Cardiac septum (tissue), 1 donor: ENCODE measurements around the gene MRPL24. TPM values are rescaled to one million over a fixed set of nuclear protein-coding genes. Genes with fewer than 3 reads are reported as not detected.

Source experiments
- DNase-seq: peaks from one replicate; pipeline ENCODE4 v3.0.0-alpha.2; 2020; ENCODE audit warnings: low spot score
- intact Hi-C: fragments of 100-400 bp; cut with DNase I; formaldehyde crosslinking; loops from one replicate; pipeline ENCODE4 v1.14.0; 2022
- long read RNA-seq: library from polyadenylated mRNA; unstranded; transcript quantifications from one replicate; pipeline ENCODE4 v2.0.0, GENCODE V29; 2021
- total RNA-seq: library from RNA; stranded (reverse); fragmentation: NEBNext Ultra II Directional; extraction: Animal tissue kit (Norgen Biotek cat#: 25700); gene quantifications from one replicate; pipeline ENCODE4 v1.2.1, GENCODE V29; 2021
- donor health status: DM: no; HTN: no; CAD: no.

Gene MRPL24
- total RNA-seq, result 66.1 TPM
- long read RNA-seq, transcript MRPL24-201 (6 exons, 883 nt), result minor isoform, 13 of 40 reads
- long read RNA-seq, transcript MRPL24-202 (6 exons, 883 nt), result major isoform, 17 of 40 reads
- long read RNA-seq, partial matches to known transcripts, result 1 of 40 reads
- long read RNA-seq, other reads (novel, unspliced or antisense), result 9 of 40 reads

DNA sequence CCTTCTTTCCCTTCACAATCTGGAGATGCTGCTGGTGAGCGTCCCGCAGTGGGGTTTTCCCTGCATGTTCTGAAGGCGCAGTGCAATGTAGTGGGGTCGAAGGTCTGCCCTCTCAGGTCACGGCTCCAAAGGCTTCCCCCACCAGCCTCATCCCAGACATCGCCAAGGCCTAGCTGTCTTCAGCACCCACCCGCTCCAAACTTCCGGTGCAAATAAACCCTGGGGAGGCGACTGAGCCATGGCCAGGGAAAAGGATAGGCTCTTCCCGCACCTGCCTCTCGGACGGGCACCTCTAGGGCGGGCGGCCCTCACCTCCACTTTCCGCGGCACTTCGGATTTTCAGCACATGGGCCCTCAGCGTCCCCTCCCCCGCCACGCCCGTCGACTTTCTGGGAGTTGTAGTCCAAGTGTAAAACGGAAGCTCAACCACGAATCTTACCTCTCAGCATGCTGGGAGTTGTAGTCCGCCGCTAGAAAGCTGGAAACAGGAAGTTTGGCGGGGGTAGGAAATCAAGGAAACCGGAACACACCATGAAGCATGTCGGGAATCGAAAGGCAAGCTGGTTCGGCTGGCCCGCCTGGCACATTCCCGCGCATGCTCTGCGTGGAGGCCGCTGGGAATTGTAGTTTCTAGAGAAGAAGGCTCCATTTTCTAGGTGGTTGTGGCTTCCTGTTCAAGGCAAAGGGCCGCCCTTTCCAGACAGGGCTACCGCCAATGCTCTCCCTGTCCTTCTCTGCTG lies at the start of gene MRPL24:
MRPL24 (minus strand) TSS at position 348 of the 740 bp plus-strand sequence. CDS start 2,384 bp downstream, outside the sequence.
- peak; percentile 99 for DNase-seq
- intact Hi-C loops, result loop anchor here (1.0 kb wide), 1 partner anchor 26 kb away; the partner anchor contains the start of gene PRCC

DNA sequence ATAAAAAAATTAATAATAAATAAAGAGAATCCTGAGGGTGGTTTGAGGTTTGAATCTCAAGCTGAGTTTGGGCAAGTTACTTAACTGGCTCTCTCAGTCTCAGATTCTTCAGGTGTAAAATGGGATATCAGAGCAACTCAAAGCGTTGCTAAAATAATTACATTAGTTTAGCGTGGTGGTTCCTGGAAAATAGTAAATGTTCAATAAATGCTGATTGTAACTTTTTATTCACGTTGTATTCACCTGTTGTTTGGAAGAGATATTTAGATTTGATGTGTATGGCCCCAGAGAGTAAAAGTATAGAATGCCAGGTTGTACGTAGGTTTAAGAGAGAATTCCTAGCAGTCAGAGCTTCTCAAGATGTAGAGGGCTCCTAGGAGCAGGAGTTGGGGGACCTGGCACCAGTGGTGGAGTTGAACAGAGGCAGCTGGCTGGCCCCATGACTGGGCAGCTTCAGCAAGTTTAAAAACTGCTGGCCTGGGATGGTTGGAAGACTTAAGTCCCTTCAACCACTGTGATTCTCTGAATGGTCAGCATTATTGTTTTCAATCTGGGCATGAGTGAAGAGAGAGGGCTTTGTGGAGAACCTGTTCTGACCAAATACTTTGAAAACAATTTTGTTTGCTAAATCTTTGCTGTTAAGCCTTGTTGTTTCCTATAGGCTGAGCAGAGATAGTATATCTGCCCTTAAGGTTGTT lies 48.9 kb upstream of the MRPL24 start:
- peak; percentile 35 for DNase-seq
- intact Hi-C loops, result no loop called here

DNA sequence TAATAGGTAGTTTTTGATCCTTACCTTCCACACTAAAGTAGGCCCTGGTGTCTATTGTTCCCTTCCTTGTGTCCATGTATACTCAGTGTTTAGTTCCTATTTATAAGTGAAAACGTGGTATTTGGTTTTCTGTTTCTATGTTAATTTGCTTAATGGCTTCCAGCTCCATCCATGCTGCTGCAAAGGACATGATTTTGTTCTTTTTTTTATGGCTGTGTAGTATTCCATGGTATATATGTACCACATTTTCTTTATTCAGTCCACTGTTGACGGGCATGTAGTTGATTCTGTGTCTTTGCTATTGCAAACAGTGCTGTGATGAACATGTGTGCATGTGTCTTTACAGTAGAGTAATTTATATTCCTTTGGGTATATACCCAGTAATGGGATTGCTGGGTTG lies 47.2 kb upstream of the MRPL24 start:
- intact Hi-C loops, result no loop called here
- no peak for DNase-seq

DNA sequence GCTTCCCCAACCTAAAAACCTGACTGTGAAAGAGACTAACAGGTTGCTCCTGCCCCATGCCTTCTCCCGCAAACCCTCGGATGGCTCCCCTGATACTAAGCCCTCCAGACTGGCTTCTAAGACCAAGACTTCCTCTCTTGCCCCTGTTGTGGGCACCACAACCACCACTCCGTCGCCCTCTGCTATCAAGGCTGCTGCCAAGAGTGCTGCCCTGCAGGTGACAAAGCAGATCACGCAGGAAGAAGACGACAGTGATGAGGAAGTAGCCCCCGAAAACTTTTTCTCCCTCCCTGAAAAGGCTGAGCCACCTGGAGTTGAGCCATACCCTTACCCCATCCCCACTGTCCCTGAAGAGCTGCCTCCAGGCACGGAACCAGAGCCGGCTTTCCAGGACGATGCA lies 45.8 kb upstream of the MRPL24 start:
- DNase-seq, result no peak
- intact Hi-C loops, result no loop called here

DNA sequence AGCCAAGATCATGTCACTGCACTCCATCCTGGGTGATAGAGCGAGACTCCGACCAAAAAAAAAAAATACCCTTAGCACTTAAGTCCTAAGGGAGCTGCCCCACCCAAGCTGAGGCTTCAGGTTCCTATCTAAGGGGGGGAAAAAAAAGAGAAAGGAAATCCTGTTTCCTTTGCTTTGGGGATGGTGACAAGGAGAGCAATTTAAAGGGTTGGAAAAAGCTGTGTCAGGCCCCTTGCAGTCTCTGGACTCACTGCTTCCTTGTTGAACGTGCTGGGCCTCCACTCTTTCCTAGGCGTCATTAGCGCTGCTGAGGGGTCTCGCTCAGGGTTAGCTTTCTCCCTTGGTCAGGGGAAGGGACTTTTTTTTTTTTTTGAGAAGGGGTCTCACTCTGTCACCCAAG lies 44.6 kb upstream of the MRPL24 start:
- DNase-seq, result no peak
- intact Hi-C loops, result no loop called here

DNA sequence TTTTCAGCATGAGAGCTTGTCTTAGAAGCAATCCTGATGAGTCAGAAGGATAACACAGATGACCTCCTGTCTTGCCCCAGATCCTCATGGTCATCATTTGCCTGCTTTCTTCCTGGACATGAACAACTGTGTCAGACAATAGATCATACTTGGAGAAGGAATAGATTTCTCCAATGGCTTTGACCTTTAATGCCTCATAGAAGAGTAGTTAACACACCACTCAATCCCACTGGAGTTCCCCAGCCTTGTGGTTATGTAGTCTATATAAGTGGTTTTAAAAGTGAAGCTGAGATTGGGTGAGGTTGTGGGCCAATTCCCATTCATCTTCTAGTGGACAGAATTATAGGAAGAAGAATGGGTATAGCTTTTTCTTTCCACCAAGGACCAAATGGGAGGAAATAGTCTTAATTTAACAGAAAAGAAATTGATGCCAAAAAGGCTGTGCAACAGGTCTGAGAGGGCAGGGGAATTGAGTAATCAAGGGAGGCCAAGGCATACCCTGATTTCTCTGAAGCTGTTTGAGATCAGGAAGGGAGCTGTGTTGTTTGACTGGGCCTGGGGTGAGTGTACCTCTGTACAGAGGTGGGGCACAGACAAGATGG lies 40.8 kb upstream of the MRPL24 start:
- no peak for DNase-seq
- intact Hi-C loops, result no loop called here

DNA sequence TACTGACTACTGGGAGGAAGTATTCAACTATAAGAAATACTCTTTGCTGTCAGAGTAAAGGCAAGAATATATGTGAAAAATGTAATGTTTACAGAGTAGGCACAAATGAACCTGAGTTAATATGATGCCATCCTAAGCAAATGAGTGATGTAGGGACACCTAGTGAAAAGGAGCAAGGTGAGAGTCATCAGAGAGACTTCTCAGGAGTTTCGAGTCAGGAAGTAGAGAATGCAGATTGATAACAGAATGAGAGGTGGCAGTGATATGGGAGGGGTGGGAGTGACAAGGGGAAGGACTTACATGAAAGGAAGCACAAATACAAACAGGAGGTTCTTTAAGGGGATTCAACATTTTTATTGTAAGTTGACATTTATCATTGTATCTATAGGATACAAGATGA lies 36.7 kb upstream of the MRPL24 start:
- no peak for DNase-seq
- intact Hi-C loops, result no loop called here

DNA sequence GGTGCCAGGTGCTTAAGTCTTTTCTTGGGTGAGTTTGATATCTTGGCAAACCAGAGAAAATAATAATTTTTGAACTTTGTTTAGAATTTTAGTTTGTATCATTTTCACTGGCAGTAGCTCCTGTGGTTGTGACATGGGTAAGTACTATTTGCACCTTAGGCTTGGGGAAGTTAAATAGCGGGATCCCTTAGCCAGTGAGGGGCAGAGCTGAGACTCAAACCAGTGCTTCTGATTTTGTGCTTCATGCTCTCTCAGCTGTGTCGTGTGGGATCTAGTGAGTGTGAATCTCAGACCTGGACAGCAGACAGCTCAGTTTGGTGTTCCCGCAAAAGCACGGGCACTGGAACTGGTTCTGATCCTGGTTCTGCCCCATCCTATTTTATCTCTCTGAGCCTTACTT lies 36.1 kb upstream of the MRPL24 start:
- no peak for DNase-seq
- intact Hi-C loops, result no loop called here

DNA sequence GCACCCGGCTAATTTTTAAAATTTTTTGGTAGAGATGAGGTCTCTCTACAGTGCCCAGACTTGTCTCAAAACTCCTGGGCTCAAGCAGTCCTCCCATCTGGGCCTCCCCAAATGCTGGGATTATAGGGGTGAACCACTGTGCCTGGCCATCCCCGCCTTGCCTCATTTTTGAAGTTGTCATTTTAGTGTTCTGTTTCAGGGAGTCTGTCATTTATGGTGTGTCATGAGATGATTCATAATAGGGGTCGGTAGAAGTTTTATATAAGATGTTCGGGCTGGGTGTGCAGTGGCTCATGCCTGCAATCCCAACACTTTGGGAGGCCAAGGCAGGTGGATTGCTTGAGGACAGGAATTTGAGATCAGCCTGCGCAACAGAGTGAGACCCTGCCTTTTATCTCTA lies 34.9 kb upstream of the MRPL24 start:
- intact Hi-C loops, result no loop called here
- DNase-seq, result no peak

DNA sequence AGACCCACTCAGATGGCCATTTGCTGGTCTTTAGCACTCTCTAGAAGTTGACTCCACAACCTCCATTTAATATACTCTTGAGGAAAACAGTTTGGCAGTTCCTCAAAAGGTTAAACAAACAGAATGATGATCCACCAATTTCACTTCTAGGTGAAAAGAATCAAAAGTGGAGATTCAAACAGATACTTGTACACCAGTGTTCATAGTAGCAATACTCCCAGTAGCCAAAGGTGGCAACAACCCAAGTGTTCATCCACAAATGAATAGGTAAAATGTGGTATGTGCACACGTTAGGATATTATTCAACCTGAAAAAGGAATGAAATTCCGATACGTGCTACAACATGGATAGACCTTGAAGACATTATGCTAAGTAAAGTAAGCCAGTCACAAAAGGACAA lies 32.7 kb upstream of the MRPL24 start:
- DNase-seq, result no peak
- intact Hi-C loops, result no loop called here

DNA sequence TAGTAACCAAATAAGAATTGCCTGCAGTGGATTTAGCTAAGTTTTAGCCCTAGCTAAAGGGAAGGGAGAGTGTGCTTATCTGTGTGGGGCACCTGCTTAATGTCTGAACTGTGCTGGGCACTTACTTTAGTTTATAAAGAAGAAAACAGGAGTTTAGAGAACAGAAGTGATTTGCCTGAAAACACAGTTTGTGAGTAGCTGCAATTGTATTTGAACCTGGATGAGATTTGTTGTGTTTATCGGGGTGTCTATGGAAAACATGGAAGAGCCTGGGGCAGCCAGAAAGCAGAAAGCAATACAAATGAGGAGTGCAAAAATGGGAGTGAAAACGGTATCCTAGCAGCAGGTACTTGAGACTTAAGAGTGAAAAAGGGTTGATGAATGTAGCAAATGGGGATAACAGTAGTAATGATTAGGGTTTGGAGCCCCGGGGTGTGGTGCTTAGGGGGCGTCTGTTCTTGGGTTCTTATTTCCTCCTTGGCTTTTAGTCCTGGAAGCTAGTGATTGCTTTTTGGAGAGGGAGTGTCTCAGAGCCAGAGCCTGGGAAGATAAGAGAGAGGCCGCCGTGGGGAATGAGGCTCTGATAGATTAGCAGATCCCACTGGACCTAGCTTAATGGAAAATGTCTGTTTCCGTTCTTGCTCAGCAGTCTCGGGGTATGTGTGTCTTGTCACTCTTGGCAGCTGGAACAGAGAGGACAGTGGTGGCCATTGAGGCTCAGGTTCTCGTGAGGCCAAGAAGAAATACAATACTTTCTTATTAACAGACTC lies 32.0 kb upstream of the MRPL24 start:
- intact Hi-C loops, result no loop called here

DNA sequence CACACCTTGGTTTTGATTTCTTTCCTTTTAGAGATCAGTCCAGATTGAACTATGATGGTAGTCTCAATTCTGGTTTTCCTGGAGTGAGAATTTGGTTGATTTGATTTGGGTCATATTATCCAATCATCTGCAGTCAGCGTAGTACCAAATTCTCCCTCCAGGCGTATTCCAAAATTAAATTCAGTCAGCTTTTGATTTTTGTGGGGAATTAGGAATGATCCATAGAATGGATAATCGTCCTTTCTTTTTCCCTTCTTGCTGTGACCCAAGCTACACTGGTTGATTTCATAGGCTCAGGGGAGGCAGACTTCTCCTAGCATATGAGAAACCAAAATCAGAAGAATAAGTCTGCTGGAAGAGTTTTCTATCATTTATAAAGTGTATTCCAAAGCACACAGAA lies 31.3 kb upstream of the MRPL24 start:
- intact Hi-C loops, result no loop called here
- no peak for DNase-seq

More for the DNA sequence above, 32.0 kb upstream of the MRPL24 start:
- no peak for DNase-seq

DNA sequence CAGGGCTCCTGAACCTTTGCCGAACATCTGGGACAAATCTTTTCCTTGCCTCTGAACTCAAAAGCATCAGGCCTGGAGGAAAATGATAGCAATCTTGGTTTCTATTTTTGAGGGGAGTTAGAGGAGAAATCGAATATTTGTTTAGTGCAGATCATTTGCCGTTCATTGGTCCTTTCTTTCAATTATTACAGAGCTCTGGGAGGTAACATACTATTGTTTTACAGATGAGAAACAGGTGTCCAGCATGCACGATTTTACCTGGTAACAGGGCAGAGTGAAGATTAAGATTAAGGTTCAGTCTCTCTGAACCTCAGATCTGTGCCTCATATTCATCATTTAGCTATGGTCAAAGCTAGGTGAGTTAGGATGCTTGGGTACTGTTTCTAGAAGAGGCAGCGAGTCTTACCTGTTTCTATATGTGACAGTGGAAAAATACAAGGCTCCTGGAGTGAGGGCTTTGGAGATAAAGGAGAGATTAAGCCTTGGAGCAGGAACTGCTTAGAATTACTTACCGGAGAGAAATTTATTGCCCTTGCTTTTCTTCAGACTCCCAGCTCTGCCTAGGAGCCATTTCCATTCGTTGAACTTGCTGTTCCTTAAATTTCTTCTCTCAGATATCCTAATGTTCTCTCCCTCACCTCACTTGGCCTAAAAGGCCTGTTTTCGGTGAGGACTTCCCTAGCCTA lies 27.9 kb upstream of the MRPL24 start:
- DNase-seq, result no peak
- intact Hi-C loops, result loop anchor here (5.0 to 10.0 kb wide), 2 partner anchors 41 to 276 kb away; partner anchors contain the start of genes ARHGEF11, ISG20L2 and METTL25B

DNA sequence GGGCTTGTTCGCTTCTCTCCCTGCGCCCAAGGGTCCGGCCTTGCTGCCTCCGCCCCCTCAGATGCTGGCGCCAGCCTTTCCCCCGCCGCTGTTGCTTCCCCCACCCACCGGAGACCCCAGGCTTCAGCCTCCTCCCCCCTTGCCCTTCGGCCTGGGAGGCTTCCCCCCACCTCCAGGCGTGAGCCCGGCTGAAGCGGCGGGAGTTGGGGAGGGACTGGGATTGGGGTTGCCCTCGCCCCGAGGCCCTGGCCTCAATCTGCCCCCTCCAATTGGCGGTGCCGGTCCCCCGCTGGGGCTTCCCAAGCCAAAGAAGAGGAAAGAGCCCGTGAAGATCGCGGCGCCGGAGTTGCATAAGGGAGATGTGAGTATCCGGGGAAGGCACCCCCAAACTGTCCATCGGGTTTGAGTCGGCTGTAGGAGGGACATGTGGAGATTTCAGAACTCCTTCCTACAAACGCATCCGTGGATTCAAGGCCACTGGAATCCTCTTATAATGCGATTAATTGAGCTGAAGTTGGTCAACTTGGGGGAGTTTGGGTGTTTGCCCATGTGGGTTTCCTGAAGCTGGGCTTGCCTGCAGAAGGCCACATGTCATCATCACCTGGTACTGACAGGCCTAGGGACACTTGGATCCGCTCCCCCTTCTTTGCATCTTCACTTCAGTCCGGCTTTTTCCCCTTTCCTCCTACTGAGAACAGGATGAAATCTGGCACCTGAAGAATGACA lies 27.2 kb upstream of the MRPL24 start:
- DNase-seq, result no peak
- intact Hi-C loops, result loop anchor here (1.0 to 10.0 kb wide), 3 partner anchors 27 to 277 kb away; partner anchors contain the start of genes ARHGEF11, ISG20L2, METTL25B and MRPL24

DNA sequence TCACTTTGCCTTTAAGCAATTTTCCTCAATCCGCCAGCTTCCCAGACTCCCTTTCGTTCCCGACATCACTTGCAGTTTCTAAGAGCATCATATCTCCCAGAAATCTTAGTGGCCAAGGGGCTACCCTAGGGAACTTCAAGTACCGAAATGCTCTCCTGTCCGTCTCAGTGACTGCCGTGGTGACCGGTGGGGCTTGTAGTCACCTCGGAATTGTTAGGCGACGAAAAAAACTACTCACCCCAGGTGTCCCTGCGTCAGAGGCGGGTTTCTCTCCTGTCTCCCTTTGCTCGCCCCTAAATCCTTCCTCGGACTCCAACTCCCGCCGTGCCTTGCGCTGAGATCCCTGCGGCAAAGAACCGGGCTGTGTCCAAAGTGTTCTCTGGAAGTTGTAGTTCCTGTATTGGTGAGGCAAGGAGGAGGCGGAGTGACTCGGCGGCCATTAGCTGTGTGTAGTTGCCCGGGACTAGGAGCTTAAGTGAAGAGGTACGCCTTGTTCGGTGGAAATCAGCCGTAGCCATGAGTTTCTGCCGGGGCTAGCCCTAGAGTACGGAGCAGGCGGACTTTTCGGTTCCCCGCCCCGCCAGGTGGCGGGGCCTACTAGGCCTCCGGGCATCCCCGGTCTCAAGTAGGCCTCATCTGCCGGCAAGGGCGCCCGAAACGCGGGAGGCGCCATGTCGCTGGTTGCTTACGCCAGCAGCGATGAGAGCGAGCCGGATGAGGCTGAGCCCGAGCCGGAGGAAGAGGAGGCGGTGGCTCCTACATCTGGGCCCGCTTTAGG lies 26.4 kb upstream of the MRPL24 start, which contains the start of gene PRCC:
PRCC (plus strand) TSS at position 435 of the 778 bp plus-strand sequence; CDS start at position 672, 237 bp downstream.
- intact Hi-C loops, result loop anchor here (1.0 to 10.0 kb wide), 3 partner anchors 26 to 278 kb away; partner anchors contain the start of genes ARHGEF11, ISG20L2, METTL25B and MRPL24

DNA sequence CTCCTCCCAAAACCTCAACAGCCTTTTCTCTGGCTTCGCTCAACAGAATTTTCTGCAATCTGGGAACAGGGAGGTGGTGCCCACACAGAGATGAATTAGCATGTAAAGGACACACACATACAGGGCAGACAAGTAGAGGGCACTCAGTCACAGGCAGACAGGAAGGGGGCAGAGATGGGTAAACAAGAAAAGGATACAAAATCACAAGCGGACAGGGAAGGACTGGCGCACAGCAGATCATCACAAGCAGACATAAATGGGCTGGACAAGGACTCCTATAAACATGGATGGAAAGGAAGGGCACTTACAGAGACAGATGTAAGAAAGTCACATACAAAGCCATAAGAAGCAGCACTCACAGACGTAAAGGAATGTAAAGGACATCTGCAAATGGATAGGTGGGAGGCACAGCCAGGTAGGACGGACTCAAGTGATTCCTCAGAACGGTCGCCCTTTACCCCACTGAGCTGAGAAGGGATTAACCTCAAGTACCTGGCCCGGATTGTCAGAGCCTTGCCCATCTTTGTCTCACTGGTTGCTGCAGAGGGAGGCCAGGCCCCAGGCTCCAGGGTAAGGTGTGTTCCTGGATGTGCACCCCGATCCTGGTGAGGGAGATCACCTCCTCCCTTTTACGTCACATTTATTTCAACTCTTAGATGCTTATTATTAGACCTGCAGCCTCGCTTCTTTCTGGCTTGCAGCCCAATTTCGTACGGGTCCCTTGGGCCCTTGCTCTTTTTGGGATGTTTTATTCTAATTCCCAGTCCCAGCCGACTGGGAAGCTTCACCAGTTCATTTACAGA lies 25.6 kb upstream of the MRPL24 start:
- DNase-seq, result no peak

More for the DNA sequence above, 26.4 kb upstream of the MRPL24 start, which contains the start of gene PRCC:
- peak; percentile 99 for DNase-seq

More for the DNA sequence above, 25.6 kb upstream of the MRPL24 start:
- intact Hi-C loops, result loop anchor here (1.0 to 10.0 kb wide), 4 partner anchors 14 to 278 kb away; partner anchors contain the start of genes ARHGEF11, ISG20L2, METTL25B and MRPL24
